HCT116 (cell line): ENCODE results near the gene ZNF593. TPM values are rescaled to one million over a fixed set of nuclear protein-coding genes. Genes with fewer than 3 reads are reported as not detected.
A peak's percentile ranks its signal among the peaks of the same experiment; 100 is the strongest.

Experiments used
- ATAC-seq: fragments of 200-7000 bp; cut with Tn5 transposase; 2 replicates; pipeline ENCODE4 v1.9.1; 2020; ENCODE audit warnings: mild to moderate bottlenecking, moderate library complexity
- BruUV-seq: library from RNA; stranded (reverse); fragments of 400-500 nt; replicated peaks from 2 replicates; lab custom pipeline; 2021; lab: Mats Ljungman, UMichigan
- CTCF ChIA-PET: fragments of 300-600 bp; sonication (Branson Sonifier 250); formaldehyde crosslinking; loops from one replicate; lab custom pipeline; 2021; ENCODE audit warnings: antibody characterized with exemption; lab: Charles Lee
- POLR2A ChIA-PET: fragments of 300-600, 350-600 bp; sonication (Branson Sonifier 250); formaldehyde crosslinking; loops from one replicate; lab custom pipeline; 2021; ENCODE audit warnings: antibody characterized with exemption; lab: Charles Lee
- RAD21 ChIA-PET, 2 experiments: fragments of 300-600 bp; sonication (Branson Sonifier 250); formaldehyde crosslinking; loops; one replicate each; lab custom pipeline; 2023; ENCODE audit warnings: low total read pairs in 2 of 2; ENCODE audit not compliant: uncharacterized antibody in 2 of 2, unreplicated experiment in 2 of 2, low non-redundant PET in 1 of 2; lab: Charles Lee
- DNase-seq: peaks from one replicate; pipeline ENCODE4 v3.0.0-alpha.2; 2010; ENCODE audit warnings: low read depth, low spot score
- H2AFZ ChIP-seq: fragments of 200-600 bp; shearing (Covaris generic), sonication (generic); 2 replicates; pipeline ENCODE4 v1.6.1; 2017; ENCODE audit warnings: low read depth, mixed run types, mixed read lengths, antibody characterized with exemption, low read length; ENCODE audit not compliant: poor library complexity, severe bottlenecking
- H3K27ac ChIP-seq: 2 replicates; pipeline ENCODE4 v1.5.1; 2012; ENCODE audit warnings: low read depth, low read length
- H3K27me3 ChIP-seq: fragments of 200-600 bp; sonication (generic); 2 replicates; pipeline ENCODE4 v1.6.1; 2016; ENCODE audit warnings: mixed run types, low read length, mixed read lengths; ENCODE audit not compliant: insufficient read depth
- H3K36me3 ChIP-seq, 2 experiments: fragments of 200-500 bp in 1 of 2; fragments of 200-600 bp in 1 of 2; sonication (Bioruptor generic) in 1 of 2; sonication (generic) in 1 of 2; 2 replicates each; pipeline versions ENCODE4 v1.5.1 to v1.6.1; 2014 to 2016; ENCODE audit warnings: low read length in 2 of 2, inconsistent platforms in 1 of 2, mixed read lengths in 1 of 2, mixed run types in 1 of 2; ENCODE audit not compliant: insufficient read depth in 2 of 2, control insufficient read depth in 1 of 2
- H3K4me1 ChIP-seq, 2 experiments: fragments of 200-600 bp in 1 of 2; sonication (generic) in 1 of 2; 2 replicates each; pipeline versions ENCODE4 v1.5.1 to v1.6.1; 2012 to 2017; ENCODE audit warnings: low read length in 2 of 2, inconsistent platforms in 1 of 2, mild to moderate bottlenecking in 1 of 2, mixed read lengths in 1 of 2, mixed run types in 1 of 2, moderate library complexity in 1 of 2; ENCODE audit not compliant: insufficient read depth in 2 of 2, control insufficient read depth in 1 of 2
- H3K4me2 ChIP-seq: fragments of 200-600 bp; sonication (generic); 2 replicates; pipeline ENCODE4 v1.6.1; 2017; ENCODE audit warnings: mixed run types, low read length, mixed read lengths
- H3K4me3 ChIP-seq, 2 experiments: fragments of 200-600 bp in 1 of 2; sonication (generic) in 1 of 2; replicated peaks in 1 of 2; 2 replicates each; pipeline ENCODE4 v1.5.1; 2011 to 2016; ENCODE audit warnings: low read length in 2 of 2, control low read depth in 1 of 2, low read depth in 1 of 2, mild to moderate bottlenecking in 1 of 2, mixed read lengths in 1 of 2, mixed run types in 1 of 2
- H3K79me2 ChIP-seq: fragments of 200-600 bp; sonication (generic); 2 replicates; pipeline ENCODE4 v1.6.1; 2017; ENCODE audit warnings: mild to moderate bottlenecking, mixed run types, low read length, moderate library complexity, mixed read lengths; ENCODE audit not compliant: insufficient read depth
- H3K9ac ChIP-seq: fragments of 200-600 bp; sonication (generic); 2 replicates; pipeline ENCODE4 v1.6.1; 2016; ENCODE audit warnings: low read length, mixed read lengths
- H3K9me2 ChIP-seq: fragments of 200-600 bp; sonication (generic), shearing (Covaris generic); 2 replicates; pipeline ENCODE4 v1.6.1; 2017; ENCODE audit warnings: mixed run types, mild to moderate bottlenecking, moderate library complexity; ENCODE audit not compliant: insufficient read depth
- H3K9me3 ChIP-seq, 2 experiments: fragments of 200-500 bp in 1 of 2; fragments of 200-600 bp in 1 of 2; sonication (Bioruptor generic) in 1 of 2; sonication (generic) in 1 of 2; 2 replicates each; pipeline ENCODE4 v1.6.1; 2014 to 2017; ENCODE audit warnings: low read length in 2 of 2, mixed read lengths in 2 of 2, inconsistent platforms in 1 of 2, low read depth in 1 of 2, mild to moderate bottlenecking in 1 of 2, mixed run types in 1 of 2, moderate library complexity in 1 of 2; ENCODE audit not compliant: control insufficient read depth in 1 of 2, insufficient read depth in 1 of 2
- H4K20me1 ChIP-seq: fragments of 200-600 bp; sonication (generic), shearing (Covaris generic); 2 replicates; pipeline ENCODE4 v1.6.1; 2017; ENCODE audit warnings: mixed run types, mild to moderate bottlenecking, moderate library complexity; ENCODE audit not compliant: insufficient read depth
- SP1 ChIP-seq: IDR thresholded peaks from 2 replicates; pipeline ENCODE4 v1.6.1; 2012; ENCODE audit warnings: low read depth
- ZNF274 ChIP-seq: fragments of 200-500 bp; sonication (Bioruptor generic); IDR thresholded peaks from 2 replicates; pipeline ENCODE4 v1.6.1; 2014; ENCODE audit warnings: mild to moderate bottlenecking, low read depth, low read length, inconsistent platforms
- intact Hi-C: fragments of 100-400 bp; cut with micrococcal nuclease; formaldehyde crosslinking; loops from 2 replicates; pipeline ENCODE4 v1.10.0; 2022
- total RNA-seq: library from RNA; stranded (reverse); gene quantifications from one replicate; pipeline ENCODE4 v1.2.1, GENCODE V29; 2021; ENCODE audit not compliant: unreplicated experiment
- TF ChIP-seq, protein P1 (sequence below), 3 experiments: fragments of 200-600 bp in 1 of 3; sonication (generic) in 1 of 3; IDR thresholded peaks in 2 of 3; conservative IDR thresholded peaks in 1 of 3; 2 replicates each; pipeline ENCODE4 v1.5.1; 2012 to 2017; ENCODE audit warnings: low read depth in 2 of 3, low read length in 2 of 3, antibody characterized with exemption in 1 of 3, borderline replicate concordance in 1 of 3, control low read depth in 1 of 3, mild to moderate bottlenecking in 1 of 3, mixed read lengths in 1 of 3, mixed run types in 1 of 3, moderate library complexity in 1 of 3; ENCODE audit not compliant: insufficient read depth in 1 of 3

Gene ZNF593
- total RNA-seq, 1 experiment from 2014 or later, result 62.4 TPM

GRCh38 chr1:26138974-26139558 lies 30.6 kb upstream of the ZNF593 start (continued):
- TF ChIP-seq ZNF274, result no peak

- intact Hi-C loops, result loop anchor here (10.0 kb wide), 1 partner anchor 247 kb away; no protein-coding TSS in a partner anchor
- H3K4me1 ChIP-seq, result peaks cover 14 to 40% of the 10 kb centered on the region in 2 experiments
- no TSS peak for BruUV-seq
- DNase-seq, result no peak
- ChIA-PET CTCF (interaction anchor here (0.8 to 4.8 kb wide), 7 partner anchors 14 to 106 kb away, joined by 3 to 71 read pairs (median 9); partner anchors contain the start of genes CEP85 and PDIK1L), RAD21 (no interaction called here), POLR2A (interaction anchor here (0.7 to 2.2 kb wide), 2 partner anchors 19 to 62 kb away, joined by 3 to 10 read pairs; no protein-coding TSS in a partner anchor)
- H3K4me2 ChIP-seq, result peak overlapping the region; percentile 53
- no peaks in the 10 kb centered on the region for H4K20me1 ChIP-seq
- H3K9me3 ChIP-seq, result no peaks in the 10 kb centered on the region
- peak overlapping the region; percentile 83 for H2AFZ ChIP-seq
- TF ChIP-seq SP1, result no peak
- TF ChIP-seq, protein P1, sequence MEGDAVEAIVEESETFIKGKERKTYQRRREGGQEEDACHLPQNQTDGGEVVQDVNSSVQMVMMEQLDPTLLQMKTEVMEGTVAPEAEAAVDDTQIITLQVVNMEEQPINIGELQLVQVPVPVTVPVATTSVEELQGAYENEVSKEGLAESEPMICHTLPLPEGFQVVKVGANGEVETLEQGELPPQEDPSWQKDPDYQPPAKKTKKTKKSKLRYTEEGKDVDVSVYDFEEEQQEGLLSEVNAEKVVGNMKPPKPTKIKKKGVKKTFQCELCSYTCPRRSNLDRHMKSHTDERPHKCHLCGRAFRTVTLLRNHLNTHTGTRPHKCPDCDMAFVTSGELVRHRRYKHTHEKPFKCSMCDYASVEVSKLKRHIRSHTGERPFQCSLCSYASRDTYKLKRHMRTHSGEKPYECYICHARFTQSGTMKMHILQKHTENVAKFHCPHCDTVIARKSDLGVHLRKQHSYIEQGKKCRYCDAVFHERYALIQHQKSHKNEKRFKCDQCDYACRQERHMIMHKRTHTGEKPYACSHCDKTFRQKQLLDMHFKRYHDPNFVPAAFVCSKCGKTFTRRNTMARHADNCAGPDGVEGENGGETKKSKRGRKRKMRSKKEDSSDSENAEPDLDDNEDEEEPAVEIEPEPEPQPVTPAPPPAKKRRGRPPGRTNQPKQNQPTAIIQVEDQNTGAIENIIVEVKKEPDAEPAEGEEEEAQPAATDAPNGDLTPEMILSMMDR (IDR thresholded peaks at IDR 0.05 in 2 of 3, conservative IDR thresholded peaks at IDR 0.05 in 1 of 3; ENCODE audit: borderline replicate concordance in 1 of 3, insufficient read depth in 1 of 3, low read depth in 2 of 3, low read length in 2 of 3), result peak in 1 of 3 experiments; percentile 11; a peak in 1 of 6 replicates
- no peak overlapping the region for H3K4me3 ChIP-seq
- no peaks in the 10 kb centered on the region for H3K79me2 ChIP-seq
- no peak overlapping the region for H3K27ac ChIP-seq
- no peak overlapping the region for H3K9ac ChIP-seq
- H3K36me3 ChIP-seq, result no peaks in the 10 kb centered on the region
- ATAC-seq, result no peak
- no peaks in the 10 kb centered on the region for H3K9me2 ChIP-seq
- no peaks in the 10 kb centered on the region for H3K27me3 ChIP-seq
Observed at GRCh38 chr1:26142159-26142558, 27.5 kb upstream of the ZNF593 start.
